Neural crest cell (in vitro differentiated cells): ENCODE results near the gene TMEFF2. TPM values are rescaled to one million over a fixed set of nuclear protein-coding genes. Genes with fewer than 3 reads are reported as not detected.
A peak's percentile ranks its signal among the peaks of the same experiment; 100 is the strongest.

Experiments
- DNase-seq: peaks from one replicate; pipeline ENCODE4 v3.0.0; 2021; ENCODE audit warnings: low read depth, mixed read lengths, low spot score
- H3K27ac Mint-ChIP-seq: one replicate; pipeline ENCODE4 v1.8.0; 2021; ENCODE audit warnings: mild to moderate bottlenecking, mixed read lengths; ENCODE audit not compliant: unreplicated experiment
- H3K27me3 Mint-ChIP-seq: 2 replicates; pipeline ENCODE4 v1.8.0; 2021; ENCODE audit warnings: low read depth, mild to moderate bottlenecking, mixed read lengths
- H3K36me3 Mint-ChIP-seq: 2 replicates; pipeline ENCODE4 v1.8.0; 2021; ENCODE audit warnings: low read depth, mild to moderate bottlenecking, mixed read lengths
- H3K4me1 Mint-ChIP-seq: 2 replicates; pipeline ENCODE4 v1.8.0; 2021; ENCODE audit warnings: mixed read lengths
- H3K4me3 Mint-ChIP-seq: one replicate; pipeline ENCODE4 v1.8.0; 2021; ENCODE audit warnings: mild to moderate bottlenecking, mixed read lengths
- H3K9me3 Mint-ChIP-seq: 2 replicates; pipeline ENCODE4 v1.8.0; 2021; ENCODE audit warnings: mixed read lengths
- CTCF ChIP-seq: fragments of 200-600 bp; sonication (generic); conservative IDR thresholded peaks from 2 replicates; pipeline ENCODE4 v1.5.0; 2021; ENCODE audit warnings: antibody characterized with exemption, mild to moderate bottlenecking
- total RNA-seq: library from RNA; stranded (reverse); gene quantifications from 2 replicates; pipeline ENCODE4 v1.2.1, GENCODE V29; 2021

The TMEFF2 gene
- total RNA-seq, 1 donor from 2014 or later, result 2.9 TPM

- no peaks in the 10 kb centered on the region for H3K27me3 Mint-ChIP-seq
- peaks cover 11% of the 10 kb centered on the region for H3K4me1 Mint-ChIP-seq
- no peak overlapping the region for H3K4me3 Mint-ChIP-seq
- no peaks in the 10 kb centered on the region for H3K9me3 Mint-ChIP-seq
- no peak for DNase-seq
- peak overlapping the region; percentile 70 for H3K27ac Mint-ChIP-seq
- no peak for TF ChIP-seq CTCF
- H3K36me3 Mint-ChIP-seq, result no peaks in the 10 kb centered on the region
Observed at GRCh38 chr2:192161656-192162290, 33.0 kb downstream of the TMEFF2 start.

- Mint-ChIP-seq H3K9me3 (no peaks in the 10 kb centered on the region), H3K36me3 (no peaks in the 10 kb centered on the region), H3K27me3 (no peaks in the 10 kb centered on the region), H3K4me1 (peaks cover 11% of the 10 kb centered on the region), H3K4me3 (no peak overlapping the region), H3K27ac (no peak overlapping the region)
- no peak for TF ChIP-seq CTCF
- DNase-seq, result no peak
Observed at GRCh38 chr2:192159736-192160135, 35.0 kb downstream of the TMEFF2 start.

GRCh38 chr2:192159208-192159607, 35.5 kb downstream of the TMEFF2 start:
- no peaks in the 10 kb centered on the region for H3K36me3 Mint-ChIP-seq

GRCh38 chr2:192157776-192158175, 37.0 kb downstream of the TMEFF2 start:
- no peaks in the 10 kb centered on the region for H3K27me3 Mint-ChIP-seq

More at GRCh38 chr2:192159208-192159607, 35.5 kb downstream of the TMEFF2 start:
- no peak for DNase-seq
- no peak for TF ChIP-seq CTCF
- H3K4me3 Mint-ChIP-seq, result no peak overlapping the region
- no peaks in the 10 kb centered on the region for H3K9me3 Mint-ChIP-seq
- no peak overlapping the region for H3K27ac Mint-ChIP-seq
- H3K27me3 Mint-ChIP-seq, result no peaks in the 10 kb centered on the region
- peaks cover 11% of the 10 kb centered on the region for H3K4me1 Mint-ChIP-seq

GRCh38 chr2:192155511-192156118, 39.1 kb downstream of the TMEFF2 start:
- H3K36me3 Mint-ChIP-seq, result peaks cover 3% of the 10 kb centered on the region
- peaks cover 6% of the 10 kb centered on the region for H3K4me1 Mint-ChIP-seq
- no peak overlapping the region for H3K4me3 Mint-ChIP-seq
- no peak overlapping the region for H3K27ac Mint-ChIP-seq
- TF ChIP-seq CTCF, result no peak
- no peak for DNase-seq
- H3K9me3 Mint-ChIP-seq, result peaks cover 6% of the 10 kb centered on the region
- H3K27me3 Mint-ChIP-seq, result no peaks in the 10 kb centered on the region

More at GRCh38 chr2:192157776-192158175, 37.0 kb downstream of the TMEFF2 start:
- Mint-ChIP-seq H3K36me3 (no peaks in the 10 kb centered on the region), H3K4me3 (no peak overlapping the region), H3K27ac (no peak overlapping the region), H3K9me3 (no peaks in the 10 kb centered on the region), H3K4me1 (peaks cover 11% of the 10 kb centered on the region)
- no peak for DNase-seq
- TF ChIP-seq CTCF, result no peak
